GM06990 (cell line): ENCODE measurements around the gene MGMT.

Experiments
- DNase-seq: peaks from one replicate; pipeline ENCODE4 v3.0.0-alpha.2; 2011; ENCODE audit not compliant: insufficient read length; ENCODE audit errors: extremely low read depth
- H3K27me3 ChIP-seq: replicated peaks from 2 replicates; pipeline ENCODE4 v1.6.0; 2011; ENCODE audit warnings: low read length; ENCODE audit not compliant: control insufficient read depth, insufficient read depth
- H3K36me3 ChIP-seq: 2 replicates; pipeline ENCODE4 v1.5.1; 2011; ENCODE audit warnings: low read length; ENCODE audit not compliant: control insufficient read depth, insufficient read depth
- H3K4me3 ChIP-seq: replicated peaks from 2 replicates; pipeline ENCODE4 v1.5.1; 2011; ENCODE audit warnings: low read depth, mild to moderate bottlenecking, control low read depth, low read length
- TF ChIP-seq, protein P1 (sequence below): IDR thresholded peaks from 2 replicates; pipeline ENCODE4 v1.5.1; 2011; ENCODE audit warnings: low read length, control low read depth, mild to moderate bottlenecking, inconsistent platforms; ENCODE audit not compliant: insufficient read depth, poor library complexity, severe bottlenecking

MGMT gene

GRCh38 chr10:129690248-129691070, 223.4 kb downstream of the MGMT start:
- Histone ChIP-seq H3K27me3 (no peaks in the 10 kb centered on the region), H3K4me3 (no peak overlapping the region), H3K36me3 (no peaks in the 10 kb centered on the region)
- DNase-seq, result no peak
- TF ChIP-seq, protein P1, sequence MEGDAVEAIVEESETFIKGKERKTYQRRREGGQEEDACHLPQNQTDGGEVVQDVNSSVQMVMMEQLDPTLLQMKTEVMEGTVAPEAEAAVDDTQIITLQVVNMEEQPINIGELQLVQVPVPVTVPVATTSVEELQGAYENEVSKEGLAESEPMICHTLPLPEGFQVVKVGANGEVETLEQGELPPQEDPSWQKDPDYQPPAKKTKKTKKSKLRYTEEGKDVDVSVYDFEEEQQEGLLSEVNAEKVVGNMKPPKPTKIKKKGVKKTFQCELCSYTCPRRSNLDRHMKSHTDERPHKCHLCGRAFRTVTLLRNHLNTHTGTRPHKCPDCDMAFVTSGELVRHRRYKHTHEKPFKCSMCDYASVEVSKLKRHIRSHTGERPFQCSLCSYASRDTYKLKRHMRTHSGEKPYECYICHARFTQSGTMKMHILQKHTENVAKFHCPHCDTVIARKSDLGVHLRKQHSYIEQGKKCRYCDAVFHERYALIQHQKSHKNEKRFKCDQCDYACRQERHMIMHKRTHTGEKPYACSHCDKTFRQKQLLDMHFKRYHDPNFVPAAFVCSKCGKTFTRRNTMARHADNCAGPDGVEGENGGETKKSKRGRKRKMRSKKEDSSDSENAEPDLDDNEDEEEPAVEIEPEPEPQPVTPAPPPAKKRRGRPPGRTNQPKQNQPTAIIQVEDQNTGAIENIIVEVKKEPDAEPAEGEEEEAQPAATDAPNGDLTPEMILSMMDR, result no peak

- Histone ChIP-seq H3K27me3 (no peaks in the 10 kb centered on the region), H3K4me3 (no peak overlapping the region), H3K36me3 (no peaks in the 10 kb centered on the region)
- no peak for DNase-seq
- TF ChIP-seq, protein P1, result no peak
Measured at GRCh38 chr10:129692695-129693094, 225.7 kb downstream of the MGMT start.

DNA sequence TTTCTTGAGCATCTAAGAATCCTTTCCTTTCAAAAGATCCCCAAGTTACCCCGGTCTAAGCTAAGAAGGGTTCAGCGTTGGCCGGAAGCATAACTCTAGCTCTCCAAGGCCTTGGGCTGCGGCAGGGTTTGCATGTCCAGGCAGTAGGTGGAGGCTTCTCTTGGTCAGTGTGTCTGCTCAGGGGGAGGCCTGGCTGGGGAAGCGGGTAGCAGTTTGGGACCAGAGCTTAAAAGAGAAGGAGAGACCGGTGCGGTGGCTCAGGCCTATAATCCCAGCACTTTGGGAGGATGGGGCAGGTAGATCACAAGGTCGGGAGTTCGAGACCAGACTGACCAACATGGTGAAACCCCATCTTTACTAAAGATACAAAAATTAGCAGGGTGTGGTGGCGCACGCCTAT, 226.3 kb downstream of the MGMT start:
- no peaks in the 10 kb centered on the region for H3K36me3 ChIP-seq
- DNase-seq, result no peak
- TF ChIP-seq, protein P1, result no peak

DNA sequence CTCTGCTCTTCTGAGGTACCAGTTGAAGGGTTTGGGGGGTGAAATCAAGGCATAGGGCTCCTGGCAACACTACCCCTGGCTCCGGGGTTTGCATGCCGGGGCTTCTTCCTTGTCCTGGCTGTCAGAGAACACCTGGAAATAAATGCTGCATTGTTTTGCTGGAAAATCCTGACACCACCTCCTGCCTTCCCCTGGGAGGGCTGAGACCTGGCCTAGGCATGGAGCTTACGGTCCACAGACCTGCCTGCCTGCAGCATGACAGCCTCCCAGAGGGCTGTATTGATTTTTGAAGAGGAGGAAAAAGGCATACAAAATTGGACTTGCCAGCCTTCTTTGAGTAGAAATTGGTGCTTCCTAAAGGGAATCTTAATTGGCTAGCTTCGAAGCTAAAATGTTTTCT, 227.1 kb downstream of the MGMT start:
- no peak for DNase-seq
- H3K27me3 ChIP-seq, result no peaks in the 10 kb centered on the region
- TF ChIP-seq, protein P1, result no peak
- H3K36me3 ChIP-seq, result no peaks in the 10 kb centered on the region
- H3K4me3 ChIP-seq, result no peak overlapping the region

More for the DNA sequence above, 226.3 kb downstream of the MGMT start:
- no peaks in the 10 kb centered on the region for H3K27me3 ChIP-seq
- H3K4me3 ChIP-seq, result no peak overlapping the region

GRCh38 chr10:129694691-129695243, 227.7 kb downstream of the MGMT start:
- H3K36me3 ChIP-seq, result no peaks in the 10 kb centered on the region
- no peak overlapping the region for H3K4me3 ChIP-seq
- no peak for DNase-seq
- H3K27me3 ChIP-seq, result no peaks in the 10 kb centered on the region
- TF ChIP-seq, protein P1, result no peak
